Amniotic stem cell (primary cell): ENCODE measurements around the gene SNRPD1.
"Not testable (repeated sequence)": the region's sequence is repeated elsewhere in the genome, so short reads cannot be mapped to it uniquely, and the experiment has no call there.

Source experiments
- DNase-seq: peaks from one replicate; lab custom pipeline; 2025; lab: John Stamatoyannopoulos, UW

SNRPD1 gene

GRCh38 chr18:21612125-21613039, at the start of gene SNRPD1:
TSS of gene SNRPD1 (plus strand) at chr18:21612314. CDS start at chr18:21612430, 116 bp downstream.
- DNase-seq: peak; percentile 66

GRCh38 chr18:21571772-21572171, 40.3 kb upstream of the SNRPD1 start:
- DNase-seq: no peak

GRCh38 chr18:21575656-21576055, 36.5 kb upstream of the SNRPD1 start:
- DNase-seq: no peak

GRCh38 chr18:21584391-21584790, 27.7 kb upstream of the SNRPD1 start:
- DNase-seq: no peak

GRCh38 chr18:21592361-21592760, 19.8 kb upstream of the SNRPD1 start:
- not testable (repeated sequence) for DNase-seq

GRCh38 chr18:21593540-21594257, 18.4 kb upstream of the SNRPD1 start:
- no peak for DNase-seq

- no peak for DNase-seq
Observed at GRCh38 chr18:21597620-21598019, 14.5 kb upstream of the SNRPD1 start.

- DNase-seq: no peak
Observed at GRCh38 chr18:21598726-21599584, 13.2 kb upstream of the SNRPD1 start.

GRCh38 chr18:21599585-21600525, 12.3 kb upstream of the SNRPD1 start:
- no peak for DNase-seq

- peak; percentile 84 for DNase-seq
Observed at GRCh38 chr18:21600526-21601410, 11.3 kb upstream of the SNRPD1 start, which contains the start of gene ESCO1. TSS of gene ESCO1 (minus strand) at chr18:21600704. CDS start at chr18:21574843, 25,861 bp downstream.

- DNase-seq: no peak
Observed at GRCh38 chr18:21602299-21602587, 9.9 kb upstream of the SNRPD1 start.

GRCh38 chr18:21604671-21605070, 7.4 kb upstream of the SNRPD1 start:
- DNase-seq: no peak

- DNase-seq: no peak
Observed at GRCh38 chr18:21605213-21605612, 6.9 kb upstream of the SNRPD1 start.

GRCh38 chr18:21611401-21612124, 551 bp upstream of the SNRPD1 start:
- DNase-seq: not testable (repeated sequence)

GRCh38 chr18:21621640-21622039, 9.5 kb downstream of the SNRPD1 start:
- not testable (repeated sequence) for DNase-seq

GRCh38 chr18:21629089-21629832, 17.1 kb downstream of the SNRPD1 start:
- no peak for DNase-seq

- DNase-seq: no peak
Observed at GRCh38 chr18:21632393-21632792, 20.3 kb downstream of the SNRPD1 start.

- no peak for DNase-seq
Observed at GRCh38 chr18:21634588-21635199, 22.6 kb downstream of the SNRPD1 start.
